ENCODE measurements around the gene GPR12.
"Not testable (repeated sequence)": the region's sequence is repeated elsewhere in the genome, so short reads cannot be mapped to it uniquely, and the experiment has no call there.

GPR12 gene

DNA sequence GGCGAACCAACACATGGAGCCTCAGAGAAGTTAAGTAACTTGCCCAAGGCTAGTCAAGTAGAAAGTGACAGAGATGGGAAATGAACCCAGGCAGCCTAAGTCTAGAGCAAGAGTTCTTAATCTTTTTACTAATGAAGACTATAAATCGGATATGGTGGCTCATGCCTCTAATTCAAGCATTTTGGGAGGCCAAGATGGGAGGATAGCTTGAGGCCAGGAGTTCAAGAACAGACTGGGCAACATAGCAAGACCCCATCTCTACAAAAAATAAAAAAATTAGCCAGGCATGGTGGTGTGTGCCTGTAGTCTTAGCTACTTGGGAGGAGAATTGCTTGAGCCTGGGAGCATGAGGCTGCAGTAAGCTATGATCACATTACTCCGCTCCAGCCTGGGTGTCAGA lies 10.7 kb downstream of the GPR12 start:
- no peak overlapping the region for H3K4me3 ChIP-seq

DNA sequence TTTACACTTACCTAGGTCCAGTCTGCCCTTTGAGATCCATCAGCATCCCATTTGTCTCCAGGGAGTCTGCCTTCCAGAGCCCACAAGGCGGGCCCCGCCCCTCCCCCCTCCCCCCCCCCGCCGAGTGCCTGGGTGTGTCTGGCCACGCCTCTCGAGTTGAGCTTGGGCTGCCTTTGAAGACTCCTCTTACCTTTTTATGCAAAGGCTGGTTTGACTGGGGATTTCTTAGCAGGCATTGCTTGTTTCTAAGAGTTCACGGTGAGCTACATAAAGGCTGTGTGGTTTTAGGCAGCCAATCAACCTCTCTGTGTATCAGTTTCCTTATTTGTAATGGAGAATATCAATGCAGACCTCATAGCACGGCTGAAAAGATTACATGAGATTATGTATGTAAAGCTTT lies 11.3 kb downstream of the GPR12 start:
- Histone ChIP-seq H3K4me2 (no peak overlapping the region), H3K4me1 (no peaks in the 10 kb centered on the region), H3K4me3 (no peak overlapping the region), H3K27ac (no peak overlapping the region), H3K36me3 (no peaks in the 10 kb centered on the region), H3K27me3 (no peaks in the 10 kb centered on the region), H3K9ac (no peak overlapping the region), H4K20me1 (no peaks in the 10 kb centered on the region), H3K9me3 (no peaks in the 10 kb centered on the region)
- no peak for TF ChIP-seq Cebpa-rat (IDR thresholded peaks at IDR 0.05)

More for the DNA sequence above, 10.7 kb downstream of the GPR12 start:
- no peak overlapping the region for H3K27ac ChIP-seq
- TF ChIP-seq Cebpa-rat (IDR thresholded peaks at IDR 0.05): no peak
- no peak overlapping the region for H3K4me2 ChIP-seq
- H3K36me3 ChIP-seq: no peaks in the 10 kb centered on the region
- H4K20me1 ChIP-seq: no peaks in the 10 kb centered on the region
- no peaks in the 10 kb centered on the region for H3K9me3 ChIP-seq
- H3K27me3 ChIP-seq: no peaks in the 10 kb centered on the region
- no peak overlapping the region for H3K9ac ChIP-seq
- H3K4me1 ChIP-seq: no peaks in the 10 kb centered on the region

DNA sequence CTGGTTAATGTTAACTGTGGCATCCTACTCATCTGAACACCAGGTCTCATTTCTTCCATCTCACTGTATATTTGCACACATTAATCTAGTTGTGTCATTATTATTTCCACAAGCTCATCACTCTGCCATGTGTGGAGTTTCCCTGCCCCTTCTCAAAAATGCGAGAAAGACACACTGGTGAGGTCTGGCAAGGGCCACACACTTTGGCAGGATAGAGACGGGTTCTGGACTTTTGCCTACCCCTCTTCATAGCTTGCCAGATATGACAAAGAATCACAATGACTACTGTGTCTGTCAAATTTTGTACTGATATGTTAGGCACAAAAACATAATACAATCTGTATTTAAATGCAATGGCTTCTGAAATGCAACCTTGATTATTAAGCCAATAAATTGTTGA lies 12.9 kb downstream of the GPR12 start:
- Histone ChIP-seq H3K27me3 (no peaks in the 10 kb centered on the region), H3K4me1 (no peaks in the 10 kb centered on the region)

DNA sequence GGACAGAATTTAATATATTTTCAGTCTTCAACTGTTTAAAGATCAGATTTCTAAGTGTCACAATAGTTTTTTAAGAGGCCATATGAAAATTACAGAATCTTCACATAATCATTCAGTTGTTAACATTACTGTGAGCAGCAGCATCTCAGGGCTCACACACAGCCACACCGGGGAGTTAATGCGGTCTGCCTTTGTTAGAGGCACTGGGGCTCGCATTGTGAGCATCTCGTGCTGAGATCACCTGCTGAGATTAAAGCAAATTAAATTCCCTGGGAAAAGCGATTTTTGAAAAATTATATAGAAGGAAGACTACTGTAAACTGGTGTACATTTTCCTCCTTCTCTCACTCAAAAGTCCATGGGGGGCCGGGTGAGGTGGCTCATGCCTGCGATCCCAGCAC lies 16.6 kb downstream of the GPR12 start:
- no peak overlapping the region for H3K4me2 ChIP-seq
- H3K27me3 ChIP-seq: no peaks in the 10 kb centered on the region
- no peak overlapping the region for H3K4me3 ChIP-seq
- H3K9me3 ChIP-seq: peaks cover 6% of the 10 kb centered on the region
- TF ChIP-seq Cebpa-rat (IDR thresholded peaks at IDR 0.05): no peak
- H3K4me1 ChIP-seq: no peaks in the 10 kb centered on the region
- no peaks in the 10 kb centered on the region for H3K36me3 ChIP-seq
- H4K20me1 ChIP-seq: no peaks in the 10 kb centered on the region
- no peak overlapping the region for H3K9ac ChIP-seq
- no peak overlapping the region for H3K27ac ChIP-seq

More for the DNA sequence above, 12.9 kb downstream of the GPR12 start:
- Histone ChIP-seq H3K4me3 (no peak overlapping the region), H4K20me1 (no peaks in the 10 kb centered on the region), H3K36me3 (no peaks in the 10 kb centered on the region), H3K9ac (no peak overlapping the region), H3K4me2 (no peak overlapping the region), H3K27ac (no peak overlapping the region), H3K9me3 (no peaks in the 10 kb centered on the region)
- no peak for TF ChIP-seq Cebpa-rat (IDR thresholded peaks at IDR 0.05)

DNA sequence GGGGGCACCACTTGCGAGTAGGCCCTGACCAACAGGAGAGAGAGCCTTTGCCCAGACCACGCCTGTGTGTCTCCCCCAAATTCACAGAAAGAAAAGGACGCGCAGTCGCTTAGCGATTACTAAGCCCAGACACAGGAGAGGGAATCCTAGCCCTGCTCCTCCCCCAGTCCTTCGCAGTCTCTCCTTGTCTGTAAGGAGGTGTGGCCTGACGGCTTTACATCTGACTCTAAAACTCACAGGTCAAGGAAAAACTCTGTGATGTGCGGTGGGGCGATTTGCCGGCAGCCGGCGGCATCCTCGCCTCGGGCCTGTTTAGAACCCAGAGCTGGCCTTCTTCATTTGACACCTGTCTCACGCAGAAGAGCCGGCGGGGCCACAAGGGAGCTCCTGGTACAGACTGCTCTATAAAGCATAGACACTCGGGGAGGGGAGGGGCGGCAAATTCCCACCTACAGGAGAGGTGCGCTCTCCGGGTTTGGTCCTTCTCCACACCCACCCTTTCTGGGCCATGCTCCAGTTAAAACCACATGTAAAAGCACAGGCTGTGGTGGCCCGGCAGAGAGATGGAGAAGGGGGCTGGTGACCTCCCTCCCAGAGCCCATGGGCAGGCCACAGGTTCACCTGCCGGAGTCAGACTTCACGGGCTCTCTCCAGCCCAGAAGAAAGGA lies 17.8 kb downstream of the GPR12 start:
- no peaks in the 10 kb centered on the region for H3K36me3 ChIP-seq

DNA sequence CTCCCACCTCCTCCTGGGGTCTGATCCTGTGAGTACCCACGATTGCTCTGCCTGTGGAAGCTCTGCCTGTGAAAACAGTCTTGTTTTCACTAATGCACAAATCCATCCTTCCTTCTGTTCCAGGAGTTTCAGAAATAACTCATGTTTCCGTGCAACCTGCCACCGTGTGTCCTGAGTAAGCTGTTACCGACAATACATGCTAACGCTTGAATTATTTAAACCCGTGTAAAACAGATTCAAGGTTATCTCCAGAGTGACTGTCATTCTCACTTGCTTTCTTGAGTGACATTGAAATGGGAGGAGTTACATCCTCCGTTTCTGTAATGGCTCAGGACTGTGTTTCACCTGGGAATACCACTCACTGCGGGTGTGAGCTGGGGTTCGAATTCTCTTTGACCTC lies 24.9 kb downstream of the GPR12 start:
- no peak overlapping the region for H3K27ac ChIP-seq
- no peaks in the 10 kb centered on the region for H3K27me3 ChIP-seq
- no peaks in the 10 kb centered on the region for H3K36me3 ChIP-seq
- H3K9ac ChIP-seq: no peak overlapping the region
- peaks cover 33% of the 10 kb centered on the region for H3K9me3 ChIP-seq
- TF ChIP-seq Cebpa-rat (IDR thresholded peaks at IDR 0.05): no peak
- H3K4me2 ChIP-seq: no peak overlapping the region
- H4K20me1 ChIP-seq: no peaks in the 10 kb centered on the region
- no peaks in the 10 kb centered on the region for H3K4me1 ChIP-seq
- no peak overlapping the region for H3K4me3 ChIP-seq

More for the DNA sequence above, 17.8 kb downstream of the GPR12 start:
- H3K27me3 ChIP-seq: no peaks in the 10 kb centered on the region
- H3K4me2 ChIP-seq: no peak overlapping the region
- no peak overlapping the region for H3K27ac ChIP-seq
- H4K20me1 ChIP-seq: no peaks in the 10 kb centered on the region
- no peaks in the 10 kb centered on the region for H3K4me1 ChIP-seq
- no peak overlapping the region for H3K4me3 ChIP-seq
- TF ChIP-seq Cebpa-rat (IDR thresholded peaks at IDR 0.05): no peak
- H3K9me3 ChIP-seq: peaks cover 18% of the 10 kb centered on the region
- H3K9ac ChIP-seq: no peak overlapping the region

DNA sequence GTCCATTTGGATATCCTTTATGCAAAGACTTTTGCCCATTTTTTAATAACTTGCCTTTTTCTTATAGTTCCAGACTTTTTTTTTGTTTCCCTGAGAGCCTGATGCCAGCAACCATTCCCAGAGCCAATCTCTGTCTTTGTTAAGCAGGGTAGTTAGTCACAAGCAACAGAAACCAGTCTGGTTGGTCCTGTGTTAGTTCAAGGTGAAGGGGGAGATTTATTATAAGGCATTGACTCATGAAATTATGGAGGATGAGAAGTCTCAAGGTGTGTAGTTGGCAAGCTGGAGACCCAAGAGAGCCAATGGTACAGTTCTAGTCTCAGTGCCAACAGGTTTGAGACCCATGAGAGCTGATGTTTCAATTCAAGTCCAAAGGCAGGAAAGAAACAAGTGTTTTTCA lies 33.0 kb downstream of the GPR12 start:
- no peak overlapping the region for H3K4me3 ChIP-seq
- H3K4me1 ChIP-seq: peaks cover 31% of the 10 kb centered on the region
- no peak overlapping the region for H3K27ac ChIP-seq
- H3K36me3 ChIP-seq: no peaks in the 10 kb centered on the region
- peaks cover 6% of the 10 kb centered on the region; the same call in 1 of the 2 replicates for H3K9me3 ChIP-seq
- H3K4me2 ChIP-seq: 0 out of 2 replicates have a peak overlapping the region, but pooled peaks have one; percentile 61
- H3K9ac ChIP-seq: no peak overlapping the region
- TF ChIP-seq Cebpa-rat (IDR thresholded peaks at IDR 0.05): no peak
- H3K27me3 ChIP-seq: no peaks in the 10 kb centered on the region
- no peaks in the 10 kb centered on the region for H4K20me1 ChIP-seq

DNA sequence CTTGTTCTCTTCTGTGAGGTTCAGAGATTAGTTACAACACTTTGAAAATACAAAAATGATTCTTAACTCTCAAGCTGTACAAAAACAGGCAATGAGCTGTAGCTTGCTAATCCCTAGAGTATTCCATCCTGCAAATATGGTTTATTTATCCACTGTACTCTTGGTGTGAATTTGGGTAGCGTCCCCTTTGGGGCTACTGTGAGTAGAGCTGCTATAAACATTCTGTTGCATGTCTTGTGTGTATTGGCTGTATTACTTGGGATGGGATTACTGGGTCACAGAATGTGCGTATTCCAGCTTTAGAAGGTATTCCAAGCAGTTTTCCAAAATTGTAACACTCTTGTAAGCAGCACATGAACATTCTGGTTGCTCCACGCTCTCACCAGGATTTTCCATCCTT lies 33.5 kb downstream of the GPR12 start:
- H3K27ac ChIP-seq: no peak overlapping the region
- H3K9ac ChIP-seq: no peak overlapping the region

DNA sequence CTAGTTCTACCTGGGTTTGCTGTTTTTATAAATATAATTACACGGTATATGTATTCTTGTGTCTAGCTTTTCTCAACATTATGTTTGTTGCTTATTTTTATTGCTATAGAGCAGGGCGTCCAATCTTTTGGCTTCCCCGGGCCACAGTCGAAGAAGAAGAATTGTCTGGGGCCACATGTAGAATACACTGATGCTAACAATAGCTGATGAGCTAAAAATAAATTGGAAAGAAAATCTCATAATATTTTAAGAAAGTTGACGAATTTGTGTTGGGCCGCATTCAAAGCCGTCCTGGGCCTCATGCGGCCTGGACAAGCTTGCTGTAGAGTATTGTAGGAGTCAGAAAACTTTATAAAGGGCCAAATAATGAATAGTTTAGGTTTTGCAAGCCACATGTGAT lies 33.9 kb downstream of the GPR12 start:
- H3K4me3 ChIP-seq: no peak overlapping the region
- peaks cover 41% of the 10 kb centered on the region for H3K4me1 ChIP-seq
- H3K27ac ChIP-seq: 0 out of 2 replicates have a peak overlapping the region, but pooled peaks have one; percentile 4
- H3K9ac ChIP-seq: no peak overlapping the region
- peak overlapping the region; percentile 61 for H3K4me2 ChIP-seq
- no peaks in the 10 kb centered on the region for H3K36me3 ChIP-seq
- H4K20me1 ChIP-seq: no peaks in the 10 kb centered on the region
- H3K27me3 ChIP-seq: no peaks in the 10 kb centered on the region
- TF ChIP-seq Cebpa-rat (IDR thresholded peaks at IDR 0.05): no peak
- peaks cover 6% of the 10 kb centered on the region; the same call in 1 of the 2 replicates for H3K9me3 ChIP-seq

More for the DNA sequence above, 33.5 kb downstream of the GPR12 start:
- Histone ChIP-seq H3K36me3 (no peaks in the 10 kb centered on the region), H3K4me2 (peak overlapping the region; percentile 61), H4K20me1 (no peaks in the 10 kb centered on the region), H3K4me3 (no peak overlapping the region), H3K27me3 (no peaks in the 10 kb centered on the region), H3K9me3 (peaks cover 6% of the 10 kb centered on the region; the same call in 1 of the 2 replicates), H3K4me1 (peaks cover 36% of the 10 kb centered on the region)
- TF ChIP-seq Cebpa-rat (IDR thresholded peaks at IDR 0.05): no peak

DNA sequence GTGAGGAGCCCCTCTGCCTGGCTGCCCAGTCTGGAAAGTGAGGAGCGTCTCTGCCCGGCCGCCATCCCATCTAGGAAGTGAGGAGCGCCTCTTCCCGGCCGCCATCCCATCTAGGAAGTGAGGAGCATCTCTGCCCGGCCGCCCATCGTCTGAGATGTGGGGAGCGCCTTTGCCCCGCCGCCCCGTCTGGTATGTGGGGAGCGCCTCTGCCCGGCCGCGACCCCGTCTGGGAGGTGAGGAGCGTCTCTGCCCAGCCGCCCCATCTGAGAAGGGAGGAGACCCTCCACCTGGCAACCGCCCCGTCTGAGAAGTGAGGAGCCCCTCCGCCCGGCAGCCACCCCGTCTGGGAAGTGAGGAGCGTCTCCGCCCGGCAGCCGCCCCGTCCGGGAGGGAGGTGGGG lies 37.0 kb downstream of the GPR12 start:
- not testable (repeated sequence) for H4K20me1 ChIP-seq, H3K27me3 ChIP-seq, H3K4me3 ChIP-seq, H3K9me3 ChIP-seq, H3K9ac ChIP-seq, H3K27ac ChIP-seq, H3K4me2 ChIP-seq, H3K36me3 ChIP-seq
- peaks cover 71% of the 10 kb centered on the region for H3K4me1 ChIP-seq
